ENCODE data around the gene CRHR1.
A peak's percentile ranks its signal among the peaks of the same experiment; 100 is the strongest.

Gene CRHR1

GRCh38 chr17:45759761-45760160 is 24.4 kb upstream of the CRHR1 start:
- DNase-seq = no peak

GRCh38 chr17:45761957-45762565 is 22.1 kb upstream of the CRHR1 start:
- DNase-seq = no peak

- no peak for DNase-seq
Observed at GRCh38 chr17:45763182-45763581, 20.9 kb upstream of the CRHR1 start.

- no peak for DNase-seq
Observed at GRCh38 chr17:45764479-45764878, 19.6 kb upstream of the CRHR1 start.

- DNase-seq = no peak
Observed at GRCh38 chr17:45768000-45768399, 16.1 kb upstream of the CRHR1 start.

GRCh38 chr17:45770632-45771270 is 13.4 kb upstream of the CRHR1 start:
- DNase-seq = no peak

GRCh38 chr17:45771271-45771959 is 12.7 kb upstream of the CRHR1 start:
- DNase-seq = no peak

GRCh38 chr17:45775148-45775547 is 9.0 kb upstream of the CRHR1 start:
- DNase-seq = peak; percentile 74

GRCh38 chr17:45775576-45776011 is 8.5 kb upstream of the CRHR1 start:
- DNase-seq = peak; percentile 75

- DNase-seq = no peak
Observed at GRCh38 chr17:45776896-45777295, 7.2 kb upstream of the CRHR1 start.

GRCh38 chr17:45777388-45777787 is 6.7 kb upstream of the CRHR1 start:
- DNase-seq = no peak

GRCh38 chr17:45780921-45781320 is 3.2 kb upstream of the CRHR1 start:
- DNase-seq = no peak

GRCh38 chr17:45782889-45783592 is 1.1 kb upstream of the CRHR1 start:
- peak; percentile 16 for DNase-seq

- peak; percentile 55 for DNase-seq
Observed at GRCh38 chr17:45783593-45784292, 377 bp upstream of the CRHR1 start.

- DNase-seq = peak; percentile 4
Observed at GRCh38 chr17:45784741-45785479, 790 bp downstream of the CRHR1 start.

- DNase-seq = no peak
Observed at GRCh38 chr17:45785480-45786193, 1.5 kb downstream of the CRHR1 start.

- DNase-seq = no peak
Observed at GRCh38 chr17:45786349-45786748, 2.2 kb downstream of the CRHR1 start.

- DNase-seq = no peak
Observed at GRCh38 chr17:45787044-45787443, 2.9 kb downstream of the CRHR1 start.

- DNase-seq = no peak
Observed at GRCh38 chr17:45787656-45788055, 3.5 kb downstream of the CRHR1 start.

GRCh38 chr17:45788057-45788456 is 3.9 kb downstream of the CRHR1 start:
- no peak for DNase-seq

GRCh38 chr17:45789874-45790273 is 5.8 kb downstream of the CRHR1 start:
- peak; percentile 57 for DNase-seq

All from DMS153 (cell line).